Endothelial cell of umbilical vein (primary cell): Measurements from ENCODE around the gene RIC1. TPM values are rescaled to one million over a fixed set of nuclear protein-coding genes. Genes with fewer than 3 reads are reported as not detected.

Source experiments
- BruUV-seq: library from RNA; stranded (reverse); fragments of 400-500 nt; replicated peaks from 2 replicates; lab custom pipeline; 2021; lab: Mats Ljungman, UMichigan
- CTCF ChIA-PET: fragments of 300-600, 350-600 bp; sonication (Branson Sonifier 250); formaldehyde crosslinking; loops from one replicate; lab custom pipeline; 2021; ENCODE audit warnings: antibody characterized with exemption, inconsistent platforms; lab: Charles Lee
- POLR2A ChIA-PET: fragments of 300-600, 350-600 bp; sonication (Branson Sonifier 250); formaldehyde crosslinking; loops from one replicate; lab custom pipeline; 2021; ENCODE audit warnings: antibody characterized with exemption, inconsistent platforms; lab: Charles Lee
- DNase-seq: peaks from one replicate; pipeline ENCODE4 v3.0.0-alpha.2; 2011; ENCODE audit warnings: low read depth, low spot score
- FAIRE-seq: peaks from 2 replicates; lab custom pipeline; 2011; peaks lifted over from hg19 to GRCh38; lab: Jason Lieb, UNC
- H2AFZ ChIP-seq: 2 replicates; pipeline ENCODE4 v1.6.0; 2012; ENCODE audit warnings: low read depth, low read length, control low read depth, inconsistent platforms
- H3K27ac ChIP-seq: 2 replicates; pipeline ENCODE4 v1.5.1; 2011; ENCODE audit warnings: low read depth, mild to moderate bottlenecking, control low read depth, low read length, moderate library complexity; ENCODE audit not compliant: insufficient read depth
- H3K27me3 ChIP-seq, 2 experiments: 2 replicates each; pipeline versions ENCODE4 v1.6.0 to v1.6.1; 2011; ENCODE audit warnings: low read length in 2 of 2, mixed read lengths in 1 of 2; ENCODE audit not compliant: control insufficient read depth in 2 of 2, insufficient read depth in 2 of 2
- H3K36me3 ChIP-seq, 2 experiments: 2 replicates in 1 of 2; 3 replicates in 1 of 2; pipeline ENCODE4 v1.5.1; 2011; ENCODE audit warnings: low read length in 2 of 2, mild to moderate bottlenecking in 1 of 2, moderate library complexity in 1 of 2; ENCODE audit not compliant: control insufficient read depth in 2 of 2, insufficient read depth in 2 of 2; ENCODE audit errors: extremely low read depth in 1 of 2
- H3K4me1 ChIP-seq: 3 replicates; pipeline ENCODE4 v1.5.1; 2011; ENCODE audit warnings: mild to moderate bottlenecking, low read length; ENCODE audit not compliant: control insufficient read depth, insufficient read depth; ENCODE audit errors: extremely low read depth
- H3K4me2 ChIP-seq: 2 replicates; pipeline ENCODE4 v1.6.1; 2011; ENCODE audit warnings: low read length, control low read depth, mixed read lengths; ENCODE audit not compliant: insufficient read depth
- H3K4me3 ChIP-seq, 3 experiments: fragments of 200-600 bp in 1 of 3; sonication (generic), shearing (Covaris generic) in 1 of 3; replicated peaks in 1 of 3; 2 replicates each; pipeline ENCODE4 v1.5.1; 2011 to 2016; ENCODE audit warnings: control low read depth in 3 of 3, low read length in 3 of 3, mild to moderate bottlenecking in 2 of 3, inconsistent platforms in 1 of 3, low read depth in 1 of 3, moderate library complexity in 1 of 3; ENCODE audit not compliant: insufficient read depth in 1 of 3
- H3K79me2 ChIP-seq: 2 replicates; pipeline ENCODE4 v1.6.0; 2012; ENCODE audit warnings: low read length, inconsistent platforms; ENCODE audit not compliant: control insufficient read depth, insufficient read depth
- H3K9ac ChIP-seq: replicated peaks from 2 replicates; pipeline ENCODE3; 2011; ENCODE audit warnings: low read length, control low read depth; ENCODE audit not compliant: insufficient read depth; ENCODE audit errors: extremely low read depth
- H3K9me1 ChIP-seq: replicated peaks from 3 replicates; pipeline ENCODE4 v1.6.0; 2011; ENCODE audit warnings: mild to moderate bottlenecking, low read length; ENCODE audit not compliant: control insufficient read depth, insufficient read depth; ENCODE audit errors: extremely low read depth
- H3K9me3 ChIP-seq: replicated peaks from 2 replicates; pipeline ENCODE4 v1.5.1; 2012; ENCODE audit warnings: low read length, inconsistent platforms; ENCODE audit not compliant: control insufficient read depth, insufficient read depth
- H4K20me1 ChIP-seq: replicated peaks from 2 replicates; pipeline ENCODE3; 2011; ENCODE audit warnings: mild to moderate bottlenecking, low read length; ENCODE audit not compliant: control insufficient read depth, insufficient read depth; ENCODE audit errors: extremely low read depth
- CTCF ChIP-seq, 2 donors: IDR thresholded peaks; 1 replicate in 1 of 2; 2 replicates in 1 of 2; pipeline ENCODE4 v1.5.1; 2011; ENCODE audit warnings: low read length in 2 of 2, mild to moderate bottlenecking in 2 of 2, moderate library complexity in 2 of 2, control low read depth in 1 of 2, inconsistent platforms in 1 of 2, low read depth in 1 of 2; ENCODE audit not compliant: insufficient read depth in 1 of 2; ENCODE audit errors: extremely low read depth in 1 of 2
- EZH2 ChIP-seq: IDR thresholded peaks from 2 replicates; pipeline ENCODE4 v1.6.1; 2012; ENCODE audit warnings: borderline replicate concordance, low read depth, mild to moderate bottlenecking, moderate library complexity, low read length, inconsistent platforms; ENCODE audit not compliant: severe bottlenecking
- FOS ChIP-seq: IDR thresholded peaks from 2 replicates; pipeline ENCODE4 v1.6.1; 2011; ENCODE audit warnings: mild to moderate bottlenecking, low read length, moderate library complexity, borderline replicate concordance; ENCODE audit not compliant: insufficient read depth
- GATA2 ChIP-seq: IDR thresholded peaks from 2 replicates; pipeline ENCODE4 v1.7.0; 2011; ENCODE audit warnings: low read depth, mild to moderate bottlenecking, moderate library complexity, mixed read lengths, low read length; ENCODE audit not compliant: insufficient read length, insufficient read depth
- JUN ChIP-seq: IDR thresholded peaks from 2 replicates; pipeline ENCODE4 v1.6.1; 2011; ENCODE audit warnings: borderline replicate concordance, low read depth; ENCODE audit not compliant: insufficient read length, insufficient read depth
- MAX ChIP-seq: IDR thresholded peaks from 2 replicates; pipeline ENCODE4 v1.6.1; 2011; ENCODE audit not compliant: insufficient read depth, insufficient read length
- MYC ChIP-seq: IDR thresholded peaks from one replicate; pipeline ENCODE4 v1.6.1; 2011; ENCODE audit warnings: mild to moderate bottlenecking, low read depth, low read length
- POLR2A ChIP-seq: IDR thresholded peaks from 2 replicates; pipeline ENCODE4 v1.6.1; 2012; ENCODE audit warnings: low read depth, mild to moderate bottlenecking, control low read depth, low read length
- POLR2AphosphoS5 ChIP-seq: IDR thresholded peaks from 2 replicates; pipeline ENCODE4 v1.6.1; 2012; ENCODE audit warnings: low read depth, mild to moderate bottlenecking, control low read depth, low read length, moderate library complexity; ENCODE audit not compliant: insufficient read depth
- dilution Hi-C: fragments of 300-500 bp; cut with MboI; formaldehyde crosslinking; loops from one replicate; pipeline ENCODE4 v1.15.0; 2019; ENCODE audit warnings: low sequenced_read_pairs; ENCODE audit not compliant: extremely low pct_ligation_motif_present
- intact Hi-C: fragments of 100-400 bp; cut with micrococcal nuclease; formaldehyde crosslinking; loops from one replicate; pipeline ENCODE4 v1.10.0; 2022
- polyA plus RNA-seq, 4 experiments: library from polyadenylated mRNA; depleted of rRNA in 3 of 4; stranded (reverse) in 3 of 4; unstranded in 1 of 4; fragments of >200 nt; gene quantifications; 2 replicates each; pipeline versions ENCODE4 v1.2.1 to v1.2.3, GENCODE V29; 2011 to 2012; ENCODE audit warnings: missing spikeins in 1 of 4
- total RNA-seq: library from RNA; stranded (reverse); gene quantifications from 2 replicates; pipeline ENCODE4 v1.2.3, GENCODE V29; 2021

Gene RIC1
- total and polyA plus RNA-seq, 2 donors (not counting 3 experiments of a cell fraction or from before 2014, with no cell fraction given) = 14.0 to 23.5 TPM

GRCh38 chr9:5593904-5594303 lies 35.0 kb upstream of the RIC1 start:
- Histone ChIP-seq H3K4me1 (peaks cover 6% of the 10 kb centered on the region), H3K9ac (no peak overlapping the region), H3K27me3 (no peaks in the 10 kb centered on the region), H3K79me2 (no peaks in the 10 kb centered on the region), H3K4me2 (no peak overlapping the region), H4K20me1 (no peaks in the 10 kb centered on the region), H3K9me3 (no peaks in the 10 kb centered on the region), H3K4me3 (no peak overlapping the region), H2AFZ (no peak overlapping the region), H3K9me1 (no peaks in the 10 kb centered on the region), H3K27ac (no peak overlapping the region), H3K36me3 (no peaks in the 10 kb centered on the region)
- CTCF ChIA-PET = interaction anchor here (0.7 kb wide), 1 partner anchor 407 kb away, joined by 3 read pairs; no protein-coding TSS in a partner anchor
- dilution Hi-C loops (no loop called here), intact Hi-C loops (loop anchor here (5.0 kb wide), 1 partner anchor 607 kb away; the partner anchor contains the start of gene JAK2)
- no TSS peak for BruUV-seq
- POLR2A ChIA-PET = no interaction called here
- no peak for FAIRE-seq
- no peak for DNase-seq
- TF ChIP-seq EZH2 (no peak), MAX (no peak), POLR2A (no peak), FOS (no peak), JUN (no peak), MYC (no peak), GATA2 (no peak), POLR2AphosphoS5 (no peak), CTCF (IDR thresholded peaks at IDR 0.05; ENCODE audit: extremely low read depth in 1 of 2, insufficient read depth in 1 of 2, low read depth in 1 of 2, low read length in 2 of 2) (no peak)
